HG03025 (cell line): Measurements from ENCODE around the gene HOXB6.
A peak's percentile ranks its signal among the peaks of the same experiment; 100 is the strongest.

Source experiments
- ATAC-seq: cut with Tn5 transposase; IDR thresholded peaks from one replicate; pipeline ENCODE4 v1.9.1; 2021; ENCODE audit warnings: mild to moderate bottlenecking, moderate library complexity; ENCODE audit not compliant: unreplicated experiment, low FRiP score

HOXB6 gene

GRCh38 chr17:48586355-48587258, 18.2 kb downstream of the HOXB6 start:
- ATAC-seq: no peak

DNA sequence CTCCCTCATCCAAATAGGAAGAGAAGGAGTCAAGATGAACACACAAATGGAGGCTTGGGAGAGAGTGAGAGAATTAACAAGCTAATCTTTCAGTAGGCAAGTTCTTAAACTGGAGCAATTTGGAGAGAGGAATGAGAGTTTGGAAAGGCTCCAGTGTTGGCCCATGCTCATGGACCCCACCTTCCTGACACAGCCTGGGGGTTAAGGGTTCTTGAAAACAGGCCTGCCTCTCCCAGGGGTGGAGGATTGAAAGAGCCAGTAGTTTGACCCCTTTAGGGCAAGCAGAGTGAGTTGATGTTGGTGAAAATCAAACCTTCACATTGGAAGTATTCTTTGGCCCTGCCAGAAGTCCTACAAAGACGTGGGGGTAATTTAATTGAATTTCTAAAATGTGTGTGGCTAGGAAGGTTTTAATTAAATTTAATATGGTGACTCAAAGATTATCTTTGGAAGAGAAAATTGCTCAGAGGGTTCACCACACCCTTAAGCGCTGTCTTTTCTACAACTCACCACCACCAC, 20.5 kb downstream of the HOXB6 start:
- ATAC-seq: no peak

GRCh38 chr17:48583708-48584222, 21.0 kb downstream of the HOXB6 start:
- ATAC-seq: no peak

DNA sequence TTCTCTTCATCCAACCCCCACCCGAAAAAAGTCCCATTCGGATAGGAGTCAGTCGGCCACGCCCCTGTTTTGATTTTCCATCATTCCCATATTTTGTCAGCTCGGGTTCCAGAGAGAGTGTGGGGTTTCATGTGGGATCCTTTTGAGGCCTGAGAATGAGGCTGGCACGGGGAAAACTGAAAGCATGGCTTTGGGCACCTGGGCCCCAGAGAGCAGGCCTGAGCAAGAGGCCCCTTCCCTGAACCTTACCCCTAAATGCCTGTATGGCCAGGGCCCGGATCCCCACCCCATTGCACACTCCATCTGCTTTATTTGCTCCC, 22.1 kb downstream of the HOXB6 start:
- ATAC-seq: no peak

DNA sequence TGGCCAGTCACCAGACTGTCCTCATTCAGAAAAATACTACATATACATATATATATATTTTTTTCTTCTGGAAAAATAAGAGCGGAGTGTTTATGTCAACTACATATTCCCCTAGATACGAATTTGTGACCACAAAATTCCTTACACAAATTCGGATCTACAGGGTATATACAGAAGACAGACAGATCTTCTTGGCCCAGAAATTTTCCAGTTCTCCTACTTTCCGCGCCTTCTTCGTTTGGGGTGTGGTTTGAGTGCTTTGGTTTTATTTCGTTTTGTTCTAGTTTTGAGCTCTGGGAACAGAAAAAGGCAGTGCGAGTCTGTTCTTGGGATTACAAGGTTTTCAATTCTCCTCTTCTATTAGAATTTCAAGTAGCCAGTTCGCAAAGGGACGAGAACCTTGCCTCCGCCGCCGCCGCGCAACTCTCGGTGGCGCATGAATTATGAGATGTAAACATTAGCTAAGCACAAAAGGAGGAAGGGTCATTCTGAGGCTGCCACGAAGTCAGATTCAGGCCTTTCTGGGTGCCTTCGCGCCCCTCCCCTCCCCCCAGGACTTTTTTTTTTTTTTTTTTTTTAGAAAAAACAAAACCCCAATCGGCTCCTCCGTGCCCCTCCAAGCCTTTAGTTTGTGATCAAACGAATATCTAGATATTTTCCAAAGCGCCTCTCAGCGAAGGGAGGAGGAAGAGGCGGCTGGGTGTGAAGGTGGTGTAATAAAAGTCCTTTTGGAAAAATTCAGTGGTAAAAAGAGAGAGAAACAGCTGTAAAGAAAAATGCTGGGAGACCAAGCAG, 24.8 kb downstream of the HOXB6 start:
- ATAC-seq: no peak

DNA sequence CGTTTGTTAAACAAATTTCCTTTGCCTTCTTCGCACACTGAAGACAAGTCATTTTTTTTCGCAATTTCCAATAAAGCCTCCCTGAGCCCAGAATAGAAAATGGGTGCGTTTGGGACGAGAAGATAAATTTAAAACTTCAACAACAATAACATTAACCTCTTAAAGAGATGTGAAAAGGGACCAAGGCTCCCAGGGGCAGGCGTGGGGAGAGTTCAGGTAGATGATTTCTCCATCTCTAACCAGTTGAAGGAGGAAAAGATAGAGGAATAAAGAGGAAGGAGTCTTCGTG, 25.4 kb downstream of the HOXB6 start:
- no peak for ATAC-seq

GRCh38 chr17:48578616-48579470, 25.9 kb downstream of the HOXB6 start:
- ATAC-seq: peak; percentile 33

GRCh38 chr17:48577946-48578615, 26.7 kb downstream of the HOXB6 start, which contains the start of gene HOXB4:
TSS of gene HOXB4 (minus strand) at chr17:48578350. CDS start at chr17:48578319, 31 bp downstream.
- ATAC-seq: peak; percentile 35

DNA sequence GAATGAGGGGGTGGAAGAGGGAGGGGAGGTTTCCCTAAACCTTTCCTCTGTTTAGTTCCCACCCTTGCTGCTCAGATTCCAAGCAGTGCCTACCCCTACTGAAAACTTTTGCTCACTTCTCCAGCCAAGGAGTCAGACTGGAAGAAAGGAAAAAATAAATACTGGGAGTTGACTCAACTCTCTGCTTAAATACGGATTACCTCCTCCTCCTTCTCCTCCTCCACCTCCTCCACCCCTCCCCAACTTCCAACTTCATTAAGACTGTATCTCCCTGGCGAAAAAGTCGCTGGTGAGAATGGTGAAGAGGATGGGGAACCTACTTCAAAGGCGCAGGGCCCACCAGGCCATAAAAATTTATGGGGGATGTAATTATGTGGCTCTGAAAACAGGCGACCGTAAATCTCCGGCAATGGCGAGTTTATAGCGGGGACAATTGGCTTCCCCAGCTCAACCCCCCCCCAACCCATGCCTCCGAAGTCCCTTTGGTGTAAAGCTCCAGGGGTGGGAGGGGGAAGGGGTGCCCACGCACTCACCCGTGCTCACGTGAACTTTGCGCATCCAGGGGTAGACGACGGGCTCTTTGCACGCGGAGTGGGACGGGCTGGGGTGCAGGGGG, 27.3 kb downstream of the HOXB6 start:
- no peak for ATAC-seq

DNA sequence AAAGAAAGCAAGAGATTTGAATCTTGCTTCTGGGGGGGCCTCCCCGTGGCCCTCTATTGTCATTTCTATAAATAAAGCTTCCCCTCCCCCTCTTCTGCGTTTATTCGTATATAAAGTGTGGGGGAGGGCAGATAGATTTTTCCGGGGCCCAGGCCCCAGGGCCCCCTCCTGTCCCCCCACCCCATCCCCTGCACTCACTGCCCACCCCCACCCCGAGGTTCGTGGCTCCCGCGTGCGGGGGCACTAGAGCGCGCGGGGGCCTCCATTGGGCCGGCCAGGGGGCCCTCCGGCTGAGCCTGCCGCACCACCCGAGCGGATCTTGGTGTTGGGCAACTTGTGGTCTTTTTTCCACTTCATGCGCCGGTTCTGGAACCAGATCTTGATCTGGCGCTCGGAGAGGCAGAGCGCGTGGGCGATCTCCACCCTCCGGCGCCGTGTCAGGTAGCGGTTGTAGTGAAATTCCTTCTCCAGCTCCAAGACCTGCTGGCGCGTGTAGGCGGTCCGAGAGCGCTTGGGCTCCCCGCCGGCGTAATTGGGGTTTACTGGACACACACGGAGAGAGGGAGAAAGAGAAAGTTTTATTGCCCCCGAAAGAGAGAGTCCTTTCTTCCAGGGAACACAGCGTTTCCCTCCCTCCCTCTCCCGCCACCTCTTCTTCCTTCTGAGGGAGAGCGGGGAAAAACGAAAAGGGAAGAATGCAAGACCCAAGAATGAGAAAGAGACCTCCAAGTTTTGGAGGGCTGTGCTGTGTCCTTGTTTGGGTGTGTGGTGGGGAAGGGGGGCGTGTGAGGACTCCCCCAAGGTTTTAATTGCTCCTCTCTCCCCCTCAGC, 28.1 kb downstream of the HOXB6 start:
- no peak for ATAC-seq

DNA sequence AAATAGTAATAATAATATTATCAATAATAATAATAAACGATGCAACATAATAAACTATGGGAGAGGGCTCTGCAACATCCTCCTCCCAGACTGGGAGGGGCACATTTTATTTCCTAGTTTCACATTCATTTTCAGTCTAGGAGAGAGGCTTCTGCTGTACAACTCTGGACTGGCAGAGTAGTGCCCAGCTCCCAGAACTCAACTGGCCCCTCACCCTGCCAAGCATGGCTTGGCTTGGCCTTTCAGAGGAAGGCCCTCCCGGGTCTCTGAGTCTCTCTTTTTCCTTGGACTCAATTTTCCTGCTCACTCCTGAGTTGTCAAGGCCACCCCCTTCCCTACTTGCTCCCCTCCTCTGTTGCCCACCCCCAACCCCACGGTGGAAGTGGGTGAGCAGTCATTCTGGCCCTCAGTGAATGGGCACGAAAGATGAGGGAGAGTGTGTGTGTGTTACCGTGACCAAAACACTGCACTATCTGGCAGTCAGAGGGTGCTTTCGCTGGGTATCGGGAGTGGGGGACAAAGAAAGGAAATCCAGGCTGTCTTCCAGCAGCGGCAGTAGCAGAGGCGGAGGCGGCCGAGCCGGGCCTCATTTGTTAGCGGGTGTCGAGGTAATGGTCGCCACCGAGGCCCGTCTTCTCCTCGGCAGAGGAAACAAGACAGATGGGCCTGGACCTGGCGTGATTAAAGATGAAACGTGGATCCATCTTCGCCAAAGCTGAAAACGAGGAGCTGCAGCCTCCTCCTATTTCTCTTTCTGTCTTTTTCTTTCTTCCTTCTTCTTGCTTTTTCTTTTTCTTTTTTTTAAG, 28.9 kb downstream of the HOXB6 start:
- ATAC-seq: no peak

GRCh38 chr17:48575066-48575582, 29.7 kb downstream of the HOXB6 start:
- no peak for ATAC-seq

GRCh38 chr17:48574505-48575065, 30.2 kb downstream of the HOXB6 start:
- ATAC-seq: no peak

DNA sequence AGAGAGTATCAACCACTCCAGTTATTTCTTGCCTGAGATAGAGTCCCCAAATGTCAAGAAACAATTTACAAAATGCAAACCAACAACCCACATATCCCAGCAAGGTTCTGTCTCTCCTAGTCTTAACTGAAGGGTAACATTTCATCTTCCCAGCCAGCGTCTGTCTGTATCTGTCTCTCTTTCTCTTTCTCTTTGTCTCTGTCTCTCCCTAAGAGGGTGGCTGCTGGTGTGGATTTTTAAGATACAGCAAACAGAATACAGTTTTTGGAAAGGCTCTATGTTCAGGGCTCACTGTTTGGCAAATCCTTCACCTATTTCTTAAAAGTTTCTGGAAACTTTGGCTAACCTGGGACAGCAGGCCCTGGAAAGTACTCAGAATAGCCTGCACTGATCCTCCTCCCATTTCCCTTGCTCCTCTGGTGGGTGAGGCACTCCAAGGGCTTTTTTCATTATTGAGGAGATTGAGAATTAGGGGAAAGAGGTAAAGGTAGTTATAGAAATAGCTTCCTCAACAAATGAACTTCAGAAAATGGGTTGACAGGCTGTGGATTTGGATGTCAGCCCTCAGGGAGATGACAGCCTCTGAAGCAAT, 32.9 kb downstream of the HOXB6 start:
- no peak for ATAC-seq

- ATAC-seq: no peak
Observed at GRCh38 chr17:48571024-48571818, 33.6 kb downstream of the HOXB6 start.

DNA sequence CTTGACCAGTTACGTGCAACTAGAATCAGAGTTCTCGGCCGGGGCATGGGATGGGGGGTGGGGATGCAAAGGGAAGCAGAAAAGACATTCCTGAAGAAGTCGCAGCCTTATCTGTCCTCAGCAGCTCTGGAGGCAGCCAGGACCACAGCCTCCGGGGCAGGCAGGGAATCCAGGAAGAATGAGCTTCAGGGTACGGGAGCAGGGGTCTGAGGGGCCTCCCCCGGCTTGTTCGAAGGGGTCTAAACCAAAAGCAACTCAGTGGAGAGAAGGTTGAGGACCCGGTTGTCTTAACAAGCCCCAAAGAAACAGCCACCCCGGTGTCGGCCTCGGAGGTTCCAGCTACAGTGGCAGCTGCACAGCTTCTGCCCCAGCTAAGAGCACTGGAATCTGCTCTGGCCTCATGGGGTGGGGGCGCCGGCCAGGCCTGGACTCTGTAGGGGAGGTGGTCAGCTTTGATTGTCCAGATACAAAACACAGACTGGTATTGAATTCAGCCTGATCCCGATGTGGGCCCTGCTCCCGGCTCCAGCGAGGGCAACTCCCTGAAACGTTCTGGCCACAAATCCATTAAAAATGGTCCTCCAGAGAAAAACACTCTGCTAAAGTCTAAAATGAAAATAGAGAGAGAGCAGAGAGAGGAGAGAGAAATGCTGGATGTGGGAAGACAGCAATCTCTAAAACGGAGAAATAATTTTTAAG, 34.3 kb downstream of the HOXB6 start:
- ATAC-seq: no peak
